Right atrium auricular region (tissue), 2 donors: ENCODE results near the gene MOGAT1. TPM values are rescaled to one million over a fixed set of nuclear protein-coding genes. Genes with fewer than 3 reads are reported as not detected.
A peak's percentile ranks its signal among the peaks of the same experiment; 100 is the strongest.

ENCODE experiments used
- DNase-seq: peaks from one replicate; pipeline ENCODE4 v3.0.0-alpha.2; 2019; ENCODE audit warnings: low spot score
- H3K27ac ChIP-seq, 2 donors: fragments of 200-600 bp; sonication (generic); 1 replicate in 1 of 2; 2 replicates in 1 of 2; pipeline ENCODE4 v1.5.1; 2016 to 2019
- H3K27me3 ChIP-seq, 2 donors: fragments of 200-600 bp; sonication (generic); one replicate each; pipeline versions ENCODE4 v1.5.1 to v1.6.0; 2017 to 2019
- H3K36me3 ChIP-seq: fragments of 200-600 bp; sonication (generic); one replicate; pipeline ENCODE4 v1.5.1; 2016
- H3K4me1 ChIP-seq, 2 donors: fragments of 200-600 bp; sonication (generic); one replicate each; pipeline versions ENCODE4 v1.5.1 to v1.6.0; 2017 to 2019
- H3K4me3 ChIP-seq, 2 donors: fragments of 200-600 bp; sonication (generic); 1 replicate in 1 of 2; 2 replicates in 1 of 2; pipeline ENCODE4 v1.5.1; 2017 to 2019; ENCODE audit warnings: mild to moderate bottlenecking in 1 of 2, moderate library complexity in 1 of 2
- H3K9me3 ChIP-seq, 2 donors: fragments of 200-600 bp; sonication (generic); one replicate each; pipeline ENCODE4 v1.5.1; 2019
- total RNA-seq, 2 donors: library from RNA; depleted of rRNA; stranded (reverse); fragments of >200 nt; gene quantifications; one replicate each; pipeline ENCODE4 v1.1.0, GENCODE V29; 2016
- TF ChIP-seq, protein P1 (sequence below), 2 donors: fragments of 200-600 bp; sonication (generic); IDR thresholded peaks; one replicate each; pipeline ENCODE4 v1.5.1; 2019; ENCODE audit warnings: antibody characterized with exemption in 2 of 2

MOGAT1 gene
- total RNA-seq, 2 donors from 2014 or later = not detected

DNA sequence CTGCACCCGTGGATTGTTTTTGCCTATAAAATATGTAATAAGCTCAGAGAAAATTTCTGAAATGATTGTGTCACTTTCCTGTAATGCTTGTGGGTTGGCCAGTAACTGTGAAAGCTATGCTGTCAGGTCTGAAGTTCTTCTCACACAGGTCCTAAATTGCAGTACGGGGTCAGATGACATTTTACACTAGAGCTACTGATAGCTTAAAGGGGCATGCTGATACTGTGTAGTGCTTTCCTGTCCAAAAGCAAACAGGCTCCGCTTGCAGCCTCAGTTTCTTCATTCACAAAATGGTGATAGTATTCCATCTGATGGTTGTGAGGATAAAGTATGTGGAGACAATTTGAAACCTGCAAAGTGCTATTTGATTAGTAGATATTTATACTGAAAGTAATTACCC is 8.0 kb upstream of the MOGAT1 start:
- Histone ChIP-seq H3K9me3 (no peaks in the 10 kb centered on the region), H3K4me1 (no peaks in the 10 kb centered on the region), H3K36me3 (no peaks in the 10 kb centered on the region), H3K27me3 (no peaks in the 10 kb centered on the region), H3K4me3 (no peak overlapping the region), H3K27ac (no peak overlapping the region)
- TF ChIP-seq, protein P1, sequence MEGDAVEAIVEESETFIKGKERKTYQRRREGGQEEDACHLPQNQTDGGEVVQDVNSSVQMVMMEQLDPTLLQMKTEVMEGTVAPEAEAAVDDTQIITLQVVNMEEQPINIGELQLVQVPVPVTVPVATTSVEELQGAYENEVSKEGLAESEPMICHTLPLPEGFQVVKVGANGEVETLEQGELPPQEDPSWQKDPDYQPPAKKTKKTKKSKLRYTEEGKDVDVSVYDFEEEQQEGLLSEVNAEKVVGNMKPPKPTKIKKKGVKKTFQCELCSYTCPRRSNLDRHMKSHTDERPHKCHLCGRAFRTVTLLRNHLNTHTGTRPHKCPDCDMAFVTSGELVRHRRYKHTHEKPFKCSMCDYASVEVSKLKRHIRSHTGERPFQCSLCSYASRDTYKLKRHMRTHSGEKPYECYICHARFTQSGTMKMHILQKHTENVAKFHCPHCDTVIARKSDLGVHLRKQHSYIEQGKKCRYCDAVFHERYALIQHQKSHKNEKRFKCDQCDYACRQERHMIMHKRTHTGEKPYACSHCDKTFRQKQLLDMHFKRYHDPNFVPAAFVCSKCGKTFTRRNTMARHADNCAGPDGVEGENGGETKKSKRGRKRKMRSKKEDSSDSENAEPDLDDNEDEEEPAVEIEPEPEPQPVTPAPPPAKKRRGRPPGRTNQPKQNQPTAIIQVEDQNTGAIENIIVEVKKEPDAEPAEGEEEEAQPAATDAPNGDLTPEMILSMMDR (IDR thresholded peaks at IDR 0.05) = no peak
- no peak for DNase-seq

DNA sequence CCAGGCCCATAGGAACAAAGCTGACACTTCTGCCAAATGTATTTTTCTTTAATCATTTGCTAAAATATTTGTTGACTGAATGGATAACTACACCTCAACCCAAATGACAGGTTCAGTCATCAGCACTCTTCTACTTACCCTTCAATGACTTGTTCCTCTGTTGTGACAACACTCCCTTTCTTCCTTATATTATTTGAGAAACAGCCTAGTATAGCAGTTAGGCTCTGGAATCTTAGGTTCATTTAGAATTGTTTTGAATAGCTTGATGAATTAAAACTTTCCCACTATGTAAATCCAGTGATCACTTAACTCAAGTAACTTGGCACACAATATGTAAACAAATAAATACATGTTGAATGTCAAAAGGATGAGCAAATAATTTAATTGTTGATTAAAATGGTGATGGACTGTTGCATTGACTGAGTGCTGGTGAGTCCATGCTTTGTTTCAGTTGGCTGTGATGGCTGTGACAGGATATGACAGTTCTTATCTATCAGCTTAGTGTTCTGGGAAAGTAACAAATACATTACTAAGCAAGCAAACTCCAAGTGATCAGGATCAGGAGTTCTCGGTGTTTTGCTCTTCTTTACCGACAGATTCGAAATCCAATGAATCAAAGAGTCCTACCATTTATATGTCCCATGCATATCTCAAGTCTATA is 2.8 kb upstream of the MOGAT1 start:
- H3K27ac ChIP-seq = no peak overlapping the region
- no peaks in the 10 kb centered on the region for H3K36me3 ChIP-seq
- no peak overlapping the region for H3K4me3 ChIP-seq
- DNase-seq = no peak
- TF ChIP-seq, protein P1 (IDR thresholded peaks at IDR 0.05) = no peak
- H3K4me1 ChIP-seq = peaks cover 0 to 13% of the 10 kb centered on the region in 2 donors
- H3K9me3 ChIP-seq = no peaks in the 10 kb centered on the region
- no peaks in the 10 kb centered on the region for H3K27me3 ChIP-seq

DNA sequence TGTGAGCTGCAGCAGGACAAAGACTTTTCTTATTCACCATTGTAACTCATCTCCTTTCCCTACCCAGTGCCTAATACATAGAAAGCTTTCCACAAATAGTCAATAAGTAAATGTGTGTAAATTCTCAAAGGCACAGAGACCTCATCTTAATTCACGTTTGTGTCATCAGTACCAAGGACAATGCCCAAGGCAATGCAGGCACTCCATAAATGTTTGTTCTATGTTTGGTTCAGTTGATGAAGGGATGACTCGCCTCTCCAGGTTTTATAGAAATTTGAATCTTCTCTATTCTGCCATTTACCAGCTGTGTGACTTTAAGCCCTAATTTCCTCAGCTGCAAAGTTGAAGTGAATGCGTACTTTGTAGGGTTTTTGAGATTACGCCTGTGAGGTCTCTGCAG is 2.1 kb upstream of the MOGAT1 start:
- DNase-seq = no peak
- TF ChIP-seq, protein P1 (IDR thresholded peaks at IDR 0.05) = no peak
- H3K36me3 ChIP-seq = no peaks in the 10 kb centered on the region
- H3K4me3 ChIP-seq = no peak overlapping the region
- peaks cover 0 to 13% of the 10 kb centered on the region in 2 donors for H3K4me1 ChIP-seq
- H3K27me3 ChIP-seq = no peaks in the 10 kb centered on the region
- H3K27ac ChIP-seq = no peak overlapping the region
- H3K9me3 ChIP-seq = no peaks in the 10 kb centered on the region

DNA sequence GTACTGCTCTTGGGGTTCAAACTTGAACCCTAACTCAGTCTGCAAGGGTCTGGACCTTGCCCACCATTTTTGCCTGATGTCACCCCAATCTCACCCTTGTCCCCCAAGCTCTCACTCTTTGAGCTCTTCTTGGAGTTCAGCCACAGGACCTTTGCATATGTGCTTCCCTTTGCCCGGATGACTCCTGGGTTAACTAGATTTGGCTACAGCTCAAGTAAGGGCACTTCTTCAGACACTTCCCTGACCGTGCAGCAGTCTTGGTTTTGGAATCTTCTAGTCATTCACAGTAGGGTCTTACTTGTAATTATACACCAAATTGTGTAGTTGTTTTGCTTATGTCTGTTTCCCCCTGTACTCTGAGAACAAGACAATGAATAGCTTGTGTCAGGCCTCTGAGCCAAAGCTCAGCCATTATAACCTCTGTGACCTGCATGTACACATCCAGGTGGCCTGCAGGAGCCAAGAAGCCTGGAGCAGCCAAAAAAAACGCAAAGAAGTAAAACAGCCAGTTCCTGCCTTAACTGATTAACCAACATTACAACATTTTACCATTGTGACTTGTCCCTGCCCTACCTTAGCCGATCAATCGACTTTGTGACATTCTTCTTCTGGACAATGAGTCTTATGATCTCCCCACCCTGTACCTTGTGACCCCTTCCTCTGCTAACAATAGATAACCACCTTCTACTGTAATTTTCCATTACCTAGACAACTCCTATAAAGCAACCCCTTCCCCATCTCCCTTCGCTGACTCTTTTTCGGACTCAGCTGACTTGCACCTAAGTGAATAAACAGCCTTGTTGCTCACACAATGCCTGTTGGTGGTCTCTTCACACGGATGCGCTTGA is 1.0 kb upstream of the MOGAT1 start:
- H3K36me3 ChIP-seq = no peaks in the 10 kb centered on the region

DNA sequence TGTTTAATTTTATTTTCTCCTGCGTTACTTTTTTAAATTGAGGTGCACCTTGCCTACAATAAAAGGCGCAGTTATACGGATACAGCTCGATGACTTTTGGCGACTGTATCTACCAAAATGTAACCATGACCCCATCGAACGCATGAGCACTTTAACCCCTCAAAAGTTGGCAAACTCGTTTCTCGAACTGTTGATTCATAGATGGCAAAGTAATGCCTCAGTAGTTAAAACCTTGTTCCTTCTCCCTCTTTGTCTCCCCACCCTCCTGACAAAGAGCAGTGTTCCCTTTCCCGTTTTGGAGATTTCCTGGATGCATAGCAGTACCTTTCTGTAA is 577 bp downstream of the MOGAT1 start:
- DNase-seq = no peak
- Histone ChIP-seq H3K27me3 (no peaks in the 10 kb centered on the region), H3K4me3 (peak overlapping the region; percentile 35 to 49), H3K4me1 (peaks cover 0 to 13% of the 10 kb centered on the region in 2 donors), H3K27ac (no peak overlapping the region), H3K9me3 (no peaks in the 10 kb centered on the region), H3K36me3 (no peaks in the 10 kb centered on the region)
- TF ChIP-seq, protein P1 (IDR thresholded peaks at IDR 0.05) = no peak

More for the DNA sequence above, 1.0 kb upstream of the MOGAT1 start:
- Histone ChIP-seq H3K4me1 (peaks cover 0 to 13% of the 10 kb centered on the region in 2 donors), H3K9me3 (no peaks in the 10 kb centered on the region), H3K27me3 (no peaks in the 10 kb centered on the region), H3K4me3 (no peak overlapping the region), H3K27ac (no peak overlapping the region)
- TF ChIP-seq, protein P1 (IDR thresholded peaks at IDR 0.05) = no peak
- no peak for DNase-seq
